Neural crest cell (in vitro differentiated cells): ENCODE results near the gene EMSY. TPM values are rescaled to one million over a fixed set of nuclear protein-coding genes. Genes with fewer than 3 reads are reported as not detected.

ENCODE experiments used
- DNase-seq: peaks from one replicate; pipeline ENCODE4 v3.0.0; 2021; ENCODE audit warnings: low read depth, mixed read lengths, low spot score
- H3K27ac Mint-ChIP-seq: one replicate; pipeline ENCODE4 v1.8.0; 2021; ENCODE audit warnings: mild to moderate bottlenecking, mixed read lengths; ENCODE audit not compliant: unreplicated experiment
- H3K27me3 Mint-ChIP-seq: 2 replicates; pipeline ENCODE4 v1.8.0; 2021; ENCODE audit warnings: low read depth, mild to moderate bottlenecking, mixed read lengths
- H3K36me3 Mint-ChIP-seq: 2 replicates; pipeline ENCODE4 v1.8.0; 2021; ENCODE audit warnings: low read depth, mild to moderate bottlenecking, mixed read lengths
- H3K4me1 Mint-ChIP-seq: 2 replicates; pipeline ENCODE4 v1.8.0; 2021; ENCODE audit warnings: mixed read lengths
- H3K4me3 Mint-ChIP-seq: one replicate; pipeline ENCODE4 v1.8.0; 2021; ENCODE audit warnings: mild to moderate bottlenecking, mixed read lengths
- H3K9me3 Mint-ChIP-seq: 2 replicates; pipeline ENCODE4 v1.8.0; 2021; ENCODE audit warnings: mixed read lengths
- total RNA-seq: library from RNA; stranded (reverse); gene quantifications from 2 replicates; pipeline ENCODE4 v1.2.1, GENCODE V29; 2021
- TF ChIP-seq, protein P1 (sequence below): fragments of 200-600 bp; sonication (generic); conservative IDR thresholded peaks from 2 replicates; pipeline ENCODE4 v1.5.0; 2021; ENCODE audit warnings: antibody characterized with exemption, mild to moderate bottlenecking

The EMSY gene
- total RNA-seq, 1 donor from 2014 or later: 40.1 TPM

- peaks cover 16% of the 10 kb centered on the region for H3K4me1 Mint-ChIP-seq
- H3K27ac Mint-ChIP-seq: no peak overlapping the region
- no peak for DNase-seq
- H3K9me3 Mint-ChIP-seq: no peaks in the 10 kb centered on the region
- H3K27me3 Mint-ChIP-seq: no peaks in the 10 kb centered on the region
- no peak overlapping the region for H3K4me3 Mint-ChIP-seq
- no peaks in the 10 kb centered on the region for H3K36me3 Mint-ChIP-seq
- TF ChIP-seq, protein P1, sequence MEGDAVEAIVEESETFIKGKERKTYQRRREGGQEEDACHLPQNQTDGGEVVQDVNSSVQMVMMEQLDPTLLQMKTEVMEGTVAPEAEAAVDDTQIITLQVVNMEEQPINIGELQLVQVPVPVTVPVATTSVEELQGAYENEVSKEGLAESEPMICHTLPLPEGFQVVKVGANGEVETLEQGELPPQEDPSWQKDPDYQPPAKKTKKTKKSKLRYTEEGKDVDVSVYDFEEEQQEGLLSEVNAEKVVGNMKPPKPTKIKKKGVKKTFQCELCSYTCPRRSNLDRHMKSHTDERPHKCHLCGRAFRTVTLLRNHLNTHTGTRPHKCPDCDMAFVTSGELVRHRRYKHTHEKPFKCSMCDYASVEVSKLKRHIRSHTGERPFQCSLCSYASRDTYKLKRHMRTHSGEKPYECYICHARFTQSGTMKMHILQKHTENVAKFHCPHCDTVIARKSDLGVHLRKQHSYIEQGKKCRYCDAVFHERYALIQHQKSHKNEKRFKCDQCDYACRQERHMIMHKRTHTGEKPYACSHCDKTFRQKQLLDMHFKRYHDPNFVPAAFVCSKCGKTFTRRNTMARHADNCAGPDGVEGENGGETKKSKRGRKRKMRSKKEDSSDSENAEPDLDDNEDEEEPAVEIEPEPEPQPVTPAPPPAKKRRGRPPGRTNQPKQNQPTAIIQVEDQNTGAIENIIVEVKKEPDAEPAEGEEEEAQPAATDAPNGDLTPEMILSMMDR: no peak
These were observed 38.5 kb upstream of the EMSY start for GRCh38 chr11:76406359-76406758.

DNA sequence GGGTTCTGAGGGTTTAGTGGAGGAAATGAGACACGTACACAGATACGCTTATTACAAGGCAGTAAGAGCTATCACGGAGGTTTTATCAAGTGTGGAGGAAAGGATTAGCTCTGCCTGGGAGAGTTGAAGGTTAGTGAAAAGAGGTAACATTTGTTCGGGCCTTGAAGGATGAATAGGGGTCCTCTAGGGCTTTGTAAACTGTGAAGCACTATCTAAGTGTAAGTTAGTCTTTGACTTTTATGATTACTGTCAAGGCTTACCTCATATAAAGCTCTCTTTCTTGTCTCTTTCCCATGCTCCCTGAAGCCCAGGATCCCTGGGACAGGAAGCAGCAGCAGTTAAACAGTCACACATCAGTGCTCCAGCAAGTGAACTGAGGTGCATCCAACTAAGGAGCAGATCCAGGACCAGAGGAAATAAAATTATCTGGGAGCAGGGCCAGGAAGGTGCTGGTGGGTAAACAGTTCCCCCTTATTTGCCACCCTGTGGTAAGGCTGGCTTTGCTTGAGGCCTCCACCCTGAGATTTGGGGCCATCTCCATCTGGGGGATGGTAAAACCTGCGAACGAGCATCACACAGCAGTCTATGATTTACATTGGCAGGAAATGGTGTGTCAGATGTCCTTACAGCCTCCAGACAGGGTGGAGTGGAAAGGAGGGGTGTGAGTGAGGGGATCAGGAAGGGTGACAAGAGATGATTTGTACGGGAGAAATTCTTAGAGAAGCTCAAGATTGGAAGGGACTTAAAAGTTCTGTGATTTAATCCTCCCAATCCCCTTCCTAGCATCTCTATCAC is 36.5 kb upstream of the EMSY start:
- Mint-ChIP-seq H3K27me3 (no peaks in the 10 kb centered on the region), H3K4me1 (peaks cover 16% of the 10 kb centered on the region), H3K4me3 (no peak overlapping the region), H3K9me3 (no peaks in the 10 kb centered on the region), H3K27ac (peak overlapping the region; percentile 40), H3K36me3 (no peaks in the 10 kb centered on the region)
- TF ChIP-seq, protein P1: no peak
- DNase-seq: no peak

GRCh38 chr11:76410851-76411357 is 33.9 kb upstream of the EMSY start:
- DNase-seq: no peak
- TF ChIP-seq, protein P1: no peak
- Mint-ChIP-seq H3K27ac (no peak overlapping the region), H3K36me3 (no peaks in the 10 kb centered on the region), H3K4me1 (peaks cover 16% of the 10 kb centered on the region), H3K9me3 (no peaks in the 10 kb centered on the region), H3K4me3 (no peak overlapping the region), H3K27me3 (no peaks in the 10 kb centered on the region)

DNA sequence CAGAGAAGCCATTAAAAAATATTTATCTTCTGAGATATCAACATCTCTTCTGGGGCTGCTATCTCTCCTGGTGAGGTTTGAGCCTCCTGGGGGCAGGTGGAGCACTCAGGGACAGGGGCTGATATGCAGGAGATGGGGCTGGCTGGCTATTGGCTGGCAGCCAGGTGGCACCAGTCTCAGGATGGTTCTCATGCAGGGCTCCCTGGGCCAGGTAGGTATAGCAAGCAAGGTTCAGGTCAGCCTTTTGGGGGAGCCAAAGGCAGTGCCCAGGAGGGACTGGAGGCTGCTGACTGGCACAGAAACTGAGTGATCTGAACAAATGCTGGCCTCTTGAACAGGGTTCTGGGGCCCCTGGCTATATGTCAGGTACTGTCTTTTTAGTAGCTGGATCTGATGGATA is 29.7 kb upstream of the EMSY start:
- no peak for DNase-seq
- H3K27me3 Mint-ChIP-seq: no peaks in the 10 kb centered on the region

GRCh38 chr11:76419896-76420295 is 24.9 kb upstream of the EMSY start:
- no peaks in the 10 kb centered on the region for H3K36me3 Mint-ChIP-seq
- no peaks in the 10 kb centered on the region for H3K4me1 Mint-ChIP-seq
- TF ChIP-seq, protein P1: peak; percentile 37
- H3K27me3 Mint-ChIP-seq: no peaks in the 10 kb centered on the region
- no peak overlapping the region for H3K4me3 Mint-ChIP-seq
- DNase-seq: no peak
- peaks cover 3% of the 10 kb centered on the region for H3K9me3 Mint-ChIP-seq
- no peak overlapping the region for H3K27ac Mint-ChIP-seq

More for the DNA sequence above, 29.7 kb upstream of the EMSY start:
- Mint-ChIP-seq H3K4me3 (no peak overlapping the region), H3K36me3 (no peaks in the 10 kb centered on the region), H3K4me1 (no peaks in the 10 kb centered on the region), H3K9me3 (peaks cover 3% of the 10 kb centered on the region), H3K27ac (no peak overlapping the region)
- TF ChIP-seq, protein P1: no peak
